ENCODE measurements around the gene C16orf78. TPM values are rescaled to one million over a fixed set of nuclear protein-coding genes. Genes with fewer than 3 reads are reported as not detected.

C16orf78 gene
- total RNA-seq, 1 experiment from 2014 or later: not detected

- TF ChIP-seq CTCF (IDR thresholded peaks at IDR 0.05; ENCODE audit: unreplicated experiment): no peak
- no peaks in the 10 kb centered on the region for H3K9me3 Mint-ChIP-seq (ENCODE audit: low read depth, unreplicated experiment)
- H3K36me3 Mint-ChIP-seq (ENCODE audit: insufficient read depth, unreplicated experiment): no peaks in the 10 kb centered on the region
- intact Hi-C loops (cut with micrococcal nuclease; ENCODE audit: unreplicated experiment): no loop called here
- no peak for DNase-seq
- no peak overlapping the region for H3K4me3 Mint-ChIP-seq (ENCODE audit: low read depth, unreplicated experiment)
- H3K27ac Mint-ChIP-seq (ENCODE audit: unreplicated experiment): no peak overlapping the region
- BruUV-seq (replicated peaks): no TSS peak
- CTCF ChIA-PET: no interaction called here
- H3K27me3 Mint-ChIP-seq (ENCODE audit: unreplicated experiment): peaks cover 45% of the 10 kb centered on the region
- no peaks in the 10 kb centered on the region for H3K4me1 Mint-ChIP-seq (ENCODE audit: low read depth, unreplicated experiment)
These were observed 27.8 kb upstream of the C16orf78 start for GRCh38 chr16:49345829-49346228.

- H3K27ac Mint-ChIP-seq (ENCODE audit: unreplicated experiment): no peak overlapping the region
These were observed 27.1 kb upstream of the C16orf78 start for GRCh38 chr16:49346459-49346858.

GRCh38 chr16:49347476-49347875 is 26.1 kb upstream of the C16orf78 start:
- CTCF ChIA-PET: no interaction called here
- Mint-ChIP-seq H3K4me3 (ENCODE audit: low read depth, unreplicated experiment) (no peak overlapping the region), H3K4me1 (ENCODE audit: low read depth, unreplicated experiment) (no peaks in the 10 kb centered on the region), H3K27me3 (ENCODE audit: unreplicated experiment) (peaks cover 41% of the 10 kb centered on the region), H3K9me3 (ENCODE audit: low read depth, unreplicated experiment) (no peaks in the 10 kb centered on the region), H3K27ac (ENCODE audit: unreplicated experiment) (no peak overlapping the region), H3K36me3 (ENCODE audit: insufficient read depth, unreplicated experiment) (no peaks in the 10 kb centered on the region)
- no peak for TF ChIP-seq CTCF (IDR thresholded peaks at IDR 0.05; ENCODE audit: unreplicated experiment)
- DNase-seq: no peak
- no TSS peak for BruUV-seq (replicated peaks)
- intact Hi-C loops (cut with micrococcal nuclease; ENCODE audit: unreplicated experiment): no loop called here

More at GRCh38 chr16:49346459-49346858, 27.1 kb upstream of the C16orf78 start:
- CTCF ChIA-PET: no interaction called here
- Mint-ChIP-seq H3K4me1 (ENCODE audit: low read depth, unreplicated experiment) (no peaks in the 10 kb centered on the region), H3K36me3 (ENCODE audit: insufficient read depth, unreplicated experiment) (no peaks in the 10 kb centered on the region), H3K27me3 (ENCODE audit: unreplicated experiment) (peaks cover 45% of the 10 kb centered on the region), H3K4me3 (ENCODE audit: low read depth, unreplicated experiment) (no peak overlapping the region), H3K9me3 (ENCODE audit: low read depth, unreplicated experiment) (no peaks in the 10 kb centered on the region)
- intact Hi-C loops (cut with micrococcal nuclease; ENCODE audit: unreplicated experiment): no loop called here
- BruUV-seq (replicated peaks): no TSS peak
- no peak for TF ChIP-seq CTCF (IDR thresholded peaks at IDR 0.05; ENCODE audit: unreplicated experiment)
- no peak for DNase-seq

GRCh38 chr16:49348408-49349176 is 25.0 kb upstream of the C16orf78 start:
- Mint-ChIP-seq H3K27ac (ENCODE audit: unreplicated experiment) (no peak overlapping the region), H3K9me3 (ENCODE audit: low read depth, unreplicated experiment) (no peaks in the 10 kb centered on the region), H3K27me3 (ENCODE audit: unreplicated experiment) (peaks cover 45% of the 10 kb centered on the region), H3K4me3 (ENCODE audit: low read depth, unreplicated experiment) (no peak overlapping the region), H3K4me1 (ENCODE audit: low read depth, unreplicated experiment) (no peaks in the 10 kb centered on the region), H3K36me3 (ENCODE audit: insufficient read depth, unreplicated experiment) (no peaks in the 10 kb centered on the region)
- CTCF ChIA-PET: interaction anchor here (0.5 to 1.2 kb wide), 3 partner anchors 340 to 662 kb away, joined by 3 to 4 read pairs (median 3); no protein-coding TSS in a partner anchor
- intact Hi-C loops (cut with micrococcal nuclease; ENCODE audit: unreplicated experiment): no loop called here
- no peak for TF ChIP-seq CTCF (IDR thresholded peaks at IDR 0.05; ENCODE audit: unreplicated experiment)
- no TSS peak for BruUV-seq (replicated peaks)
- DNase-seq: no peak
